ENCODE measurements around the gene UBE2E3. TPM values are rescaled to one million over a fixed set of nuclear protein-coding genes. Genes with fewer than 3 reads are reported as not detected.
"Not testable (repeated sequence)": the region's sequence is repeated elsewhere in the genome, so short reads cannot be mapped to it uniquely, and the experiment has no call there.

The UBE2E3 gene
- total RNA-seq, 4 donors from 2014 or later = 25.5 to 66.8 (median 60.3) TPM

DNA sequence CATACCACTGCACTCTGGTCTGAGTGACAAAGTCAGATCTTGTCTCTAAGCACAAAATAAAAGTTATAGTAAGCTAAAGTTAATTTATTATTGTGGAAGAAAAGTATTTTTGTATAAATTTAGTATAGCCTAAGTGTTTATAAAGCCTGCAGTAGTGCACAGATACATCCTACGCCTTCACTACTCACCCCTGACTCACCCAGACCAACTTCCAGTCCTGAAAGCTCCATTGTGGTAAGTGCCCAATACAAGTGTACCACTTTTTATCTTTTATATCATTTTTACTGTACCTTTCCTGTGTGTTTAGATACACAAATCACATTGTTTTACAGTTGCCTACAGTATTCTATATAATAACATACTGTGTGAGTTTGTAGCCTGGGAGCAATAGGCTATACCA lies 57.5 kb downstream of the UBE2E3 start:
- DNase-seq (ENCODE audit: low spot score in 2 of 2) = no peak
- TF ChIP-seq CTCF (IDR thresholded peaks at IDR 0.05) (no peak), POLR2A (IDR thresholded peaks at IDR 0.05) (no peak)
- 90 to 97% methylated on average over 1 of the region's 1 CpG for WGBS, 2 donors
- H3K4me3 ChIP-seq (ENCODE audit: low read depth, poor library complexity, severe bottlenecking) = no peak overlapping the region
- intact Hi-C loops (cut with DNase I; ENCODE audit: low total_unique reads) = no loop called here

DNA sequence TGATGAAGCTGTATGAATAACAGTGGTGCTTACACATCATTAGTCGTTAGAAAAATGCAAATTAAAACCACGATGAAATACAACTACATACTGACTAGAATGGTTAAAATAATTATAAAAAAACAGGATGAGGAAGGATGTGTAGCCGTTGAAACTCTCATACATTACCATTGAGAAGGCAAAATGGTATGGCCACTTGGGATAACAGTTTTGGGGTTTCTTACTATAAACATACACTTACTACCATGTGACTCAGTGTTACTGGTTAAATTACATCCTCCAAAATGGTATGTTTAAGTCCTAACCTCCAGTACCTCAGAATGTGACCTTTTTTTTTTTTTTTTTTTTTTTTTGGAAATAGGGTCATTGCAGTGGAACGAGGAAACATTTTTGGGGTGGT lies 58.4 kb downstream of the UBE2E3 start:
- TF ChIP-seq CTCF (IDR thresholded peaks at IDR 0.05) (no peak), POLR2A (IDR thresholded peaks at IDR 0.05) (no peak)
- DNase-seq (ENCODE audit: low spot score in 2 of 2) = no peak
- intact Hi-C loops (cut with DNase I; ENCODE audit: low total_unique reads) = no loop called here
- WGBS, 2 donors = 88 to 92% methylated on average over 4 of the region's 4 CpGs
- no peak overlapping the region for H3K4me3 ChIP-seq (ENCODE audit: low read depth, poor library complexity, severe bottlenecking)

DNA sequence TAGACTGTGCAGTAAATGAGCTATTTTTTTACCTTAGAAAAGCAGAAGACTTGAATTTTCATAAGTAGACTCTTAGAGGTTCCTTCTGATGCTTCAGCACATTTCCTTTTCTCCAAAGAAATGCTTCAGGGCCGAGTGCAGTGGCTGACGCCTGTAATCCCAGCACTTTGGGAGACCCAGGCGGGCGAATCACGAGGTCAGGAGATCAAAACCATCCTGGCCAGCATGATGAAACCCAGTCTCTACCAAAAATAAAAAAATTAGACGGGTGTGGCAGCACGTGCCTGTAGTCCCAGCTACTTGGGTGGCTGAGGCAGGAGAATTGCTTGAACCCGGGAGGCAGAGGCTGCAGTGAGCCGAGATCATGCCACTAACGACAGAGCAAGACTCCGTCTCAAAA lies 60.4 kb downstream of the UBE2E3 start:
- WGBS, 2 donors = 90% methylated on average over 11 of the region's 11 CpGs
- H3K4me3 ChIP-seq (ENCODE audit: low read depth, poor library complexity, severe bottlenecking); intact Hi-C loops (cut with DNase I; ENCODE audit: low total_unique reads); DNase-seq (ENCODE audit: low spot score in 2 of 2): not testable (repeated sequence)

DNA sequence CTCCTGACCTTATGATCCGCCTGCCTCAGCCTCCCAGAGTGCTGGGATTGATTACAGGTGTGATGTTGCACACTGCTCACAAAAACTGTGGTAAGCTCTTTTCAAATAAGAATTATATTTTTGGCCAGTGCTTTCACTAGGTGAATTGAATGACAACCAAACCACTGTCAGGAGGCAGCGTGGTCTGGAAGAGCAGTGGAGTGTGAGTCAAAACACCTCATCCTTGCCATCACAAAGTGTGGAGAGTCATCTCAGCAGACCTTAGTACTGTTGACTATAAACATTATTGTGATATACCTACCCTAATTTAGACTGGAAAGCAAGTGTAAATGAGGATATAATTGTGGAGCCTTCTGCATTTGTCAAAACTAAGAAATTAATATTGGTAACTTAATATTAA lies 61.3 kb downstream of the UBE2E3 start:
- TF ChIP-seq CTCF (IDR thresholded peaks at IDR 0.05) (no peak), POLR2A (IDR thresholded peaks at IDR 0.05) (no peak)
- no peak overlapping the region for H3K4me3 ChIP-seq (ENCODE audit: low read depth, poor library complexity, severe bottlenecking)
- WGBS, 2 donors = 76 to 86% methylated on average over 2 of the region's 2 CpGs
- intact Hi-C loops (cut with DNase I; ENCODE audit: low total_unique reads) = no loop called here
- DNase-seq (ENCODE audit: low spot score in 2 of 2) = no peak

- DNase-seq (ENCODE audit: low spot score in 2 of 2) = no peak
- H3K4me3 ChIP-seq (ENCODE audit: low read depth, poor library complexity, severe bottlenecking) = no peak overlapping the region
- no peak for TF ChIP-seq POLR2A (IDR thresholded peaks at IDR 0.05)
- TF ChIP-seq CTCF (IDR thresholded peaks at IDR 0.05) = no peak
- 53 to 70% methylated on average over 1 of the region's 1 CpG for WGBS, 2 donors
- intact Hi-C loops (cut with DNase I; ENCODE audit: low total_unique reads) = no loop called here
Observed at GRCh38 chr2:181042706-181043105, 62.3 kb downstream of the UBE2E3 start.

- intact Hi-C loops (cut with DNase I; ENCODE audit: low total_unique reads) = no loop called here
- 73 to 83% methylated on average over 1 of the region's 1 CpG for WGBS, 2 donors
- no peak for TF ChIP-seq CTCF (IDR thresholded peaks at IDR 0.05)
- no peak overlapping the region for H3K4me3 ChIP-seq (ENCODE audit: low read depth, poor library complexity, severe bottlenecking)
- DNase-seq (ENCODE audit: low spot score in 2 of 2) = no peak
Observed at GRCh38 chr2:181046833-181047232, 66.4 kb downstream of the UBE2E3 start.

All from lower leg skin (tissue), 4 donors.